Measurements from ENCODE around the gene MAPK11.

GRCh38 chr22:50316114-50317065 is 46.2 kb upstream of the MAPK11 start:
- TF ChIP-seq EZH2 (IDR thresholded peaks at IDR 0.05) (no peak), POLR2AphosphoS5 (IDR thresholded peaks at IDR 0.05; ENCODE audit: borderline replicate concordance, low read depth, low read length) (no peak), FOXP2 (optimal IDR thresholded peaks at IDR 0.05; ENCODE audit: control extremely low read depth, extremely low read length, insufficient read depth) (no peak)
